EL (cell line): ENCODE measurements around the gene DPPA5.
"Not testable (repeated sequence)": the region's sequence is repeated elsewhere in the genome, so short reads cannot be mapped to it uniquely, and the experiment has no call there.

ENCODE experiments used
- DNase-seq: peaks from one replicate; pipeline ENCODE4 v3.0.0-alpha.2; 2016

The DPPA5 gene

DNA sequence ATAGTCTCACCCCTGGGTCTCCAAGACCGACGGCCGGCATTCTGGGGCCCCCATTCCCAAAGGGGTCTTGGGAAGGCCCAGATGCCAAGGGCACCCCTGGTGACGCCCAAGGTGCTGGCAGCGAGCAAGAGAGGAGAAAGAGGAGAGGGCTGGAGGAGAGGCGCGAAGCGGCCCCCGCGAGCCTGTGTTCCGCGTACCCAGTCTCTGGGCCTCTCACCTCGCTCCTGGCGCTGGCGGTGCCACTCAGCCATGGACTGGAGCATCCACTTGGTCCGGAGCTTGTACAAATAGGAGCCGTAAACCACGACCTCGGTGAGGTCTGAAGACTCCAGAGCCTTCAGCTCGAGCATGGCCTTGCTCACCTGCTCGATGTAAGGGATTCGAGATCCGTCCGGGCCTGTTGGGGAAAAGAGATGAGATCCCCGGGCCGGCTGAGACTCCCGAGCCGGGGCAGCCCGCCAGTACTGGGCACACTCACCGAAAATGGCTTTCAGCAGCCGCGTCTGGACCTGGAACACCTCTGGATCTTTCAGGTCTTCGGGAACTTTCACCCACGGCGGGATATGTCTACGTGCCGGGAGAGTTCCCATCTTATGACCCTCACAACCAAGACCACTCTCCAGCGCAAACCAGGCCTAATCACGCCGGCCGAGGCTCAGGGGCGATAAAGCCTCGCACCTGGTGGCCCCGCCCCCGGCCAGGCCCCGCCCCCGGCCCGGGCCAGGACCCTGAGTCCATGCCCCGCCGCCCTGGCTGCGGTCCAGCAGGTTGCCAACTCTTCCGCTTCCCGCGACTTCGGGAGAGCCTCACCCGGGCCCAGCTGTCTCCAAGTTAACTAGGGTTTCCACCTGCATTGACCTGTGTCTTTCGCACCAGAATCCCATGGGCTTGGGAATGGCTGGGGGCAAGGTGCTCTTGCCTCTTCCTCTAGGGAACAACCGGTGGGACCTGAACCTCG, at the start of gene DPPA5:
Gene DPPA5 (minus strand): TSS at position 641 of the 958 bp plus-strand sequence. CDS start 51 bp downstream, at position 590.
- no peak for DNase-seq

DNA sequence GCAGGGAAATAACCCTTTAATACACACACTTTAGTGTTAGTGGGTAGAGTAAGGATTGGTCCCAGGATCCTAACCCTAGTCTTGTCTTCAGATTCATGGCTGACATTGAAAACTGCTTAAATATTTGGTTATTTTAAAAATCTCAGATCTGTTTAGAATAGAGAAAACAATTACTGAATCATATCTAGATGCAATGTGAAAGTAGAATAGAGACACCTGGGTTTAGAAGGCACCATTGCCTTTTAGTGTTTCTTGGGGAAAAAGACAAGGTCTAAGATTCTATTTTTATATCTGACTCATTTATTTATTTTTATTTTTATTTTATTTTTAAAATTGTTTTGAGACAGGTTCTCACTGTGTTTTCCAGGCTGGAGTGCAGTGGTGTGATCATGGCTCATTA, 46.6 kb upstream of the DPPA5 start:
- DNase-seq, result no peak

DNA sequence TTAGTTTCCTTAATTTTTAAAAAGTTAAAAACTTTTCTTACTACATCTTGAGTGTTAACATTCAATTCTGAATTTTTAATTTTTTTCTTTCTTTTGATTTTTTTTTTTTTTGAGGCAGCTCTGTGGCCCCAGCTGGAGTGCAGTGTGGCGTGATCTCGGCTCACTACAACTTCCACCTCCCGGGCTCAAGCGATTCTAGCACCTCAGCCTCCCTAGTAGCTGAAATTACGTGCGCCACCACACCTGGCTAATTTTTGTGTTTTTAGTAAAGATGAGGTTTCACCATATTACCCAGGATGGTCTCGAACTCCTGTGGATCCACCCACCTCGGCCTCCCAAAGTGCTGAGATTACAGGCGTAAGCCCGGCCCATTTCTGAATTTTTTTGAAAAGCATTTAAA, 41.8 kb upstream of the DPPA5 start:
- DNase-seq, result no peak

- DNase-seq, result no peak
These were observed 40.7 kb upstream of the DPPA5 start, which contains the start of gene DDX43 for GRCh38 chr6:73394577-73395354. Gene DDX43, plus strand, starts transcription at chr6:73394828. Its CDS starts 78 bp downstream, at chr6:73394906.

GRCh38 chr6:73393278-73393677, 39.2 kb upstream of the DPPA5 start:
- peak; percentile 12 for DNase-seq

GRCh38 chr6:73392188-73392587, 38.1 kb upstream of the DPPA5 start:
- not testable (repeated sequence) for DNase-seq

GRCh38 chr6:73391675-73392074, 37.6 kb upstream of the DPPA5 start:
- DNase-seq, result no peak

DNA sequence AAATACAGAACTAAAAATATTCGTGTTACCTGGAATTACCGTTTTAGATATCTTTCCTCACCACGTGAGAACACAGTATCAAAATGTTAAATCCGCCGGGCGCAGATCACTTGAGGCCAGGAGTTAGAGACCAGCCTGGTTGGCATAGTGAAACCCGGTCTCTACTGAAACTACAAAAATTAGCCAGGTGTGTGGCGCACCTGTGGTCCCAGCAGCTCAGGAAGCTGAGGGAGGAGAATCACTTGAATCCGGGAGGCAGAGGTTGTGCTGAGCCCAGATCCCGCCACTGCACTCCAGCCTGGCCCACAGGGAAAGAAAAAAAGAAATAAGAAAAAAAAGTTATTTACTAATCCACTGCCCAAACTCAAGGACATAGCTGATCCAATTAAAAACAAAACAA, 35.8 kb upstream of the DPPA5 start:
- DNase-seq, result no peak

DNA sequence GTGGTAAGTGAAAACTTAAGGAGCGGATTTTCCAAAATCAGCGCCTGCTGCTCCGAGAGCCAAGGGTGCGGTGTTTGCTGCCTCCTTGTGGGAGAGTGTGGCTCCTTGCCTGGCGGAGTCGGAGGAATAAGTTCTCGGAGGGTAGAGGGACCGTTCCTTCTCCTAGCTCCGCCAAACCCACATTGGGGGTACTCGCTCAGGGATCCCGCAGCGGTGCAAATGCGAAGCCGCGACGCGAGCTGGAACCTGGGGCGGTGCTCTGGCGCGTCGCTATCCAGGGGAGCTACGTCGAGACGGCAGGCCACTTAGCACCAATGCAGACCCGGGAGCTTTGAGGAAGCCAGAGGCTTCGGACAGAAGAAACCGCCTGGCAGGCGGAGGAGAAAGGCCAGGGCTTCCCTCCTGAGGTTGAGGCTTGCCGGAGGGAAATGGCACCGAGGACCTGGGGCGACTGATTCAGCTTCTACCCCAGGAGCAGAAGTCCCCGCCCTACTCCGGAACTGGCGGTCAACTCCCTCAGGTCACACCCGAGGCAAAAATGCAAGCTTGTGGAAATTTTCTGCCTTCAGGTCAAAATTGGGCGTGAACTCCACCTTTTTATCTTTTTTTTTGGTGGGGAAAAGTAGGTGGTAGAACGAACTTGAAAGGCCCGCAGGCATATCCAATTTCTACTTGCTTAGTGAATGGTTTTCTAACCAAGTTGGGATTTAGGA, 34.9 kb upstream of the DPPA5 start:
- DNase-seq, result peak; percentile 79

DNA sequence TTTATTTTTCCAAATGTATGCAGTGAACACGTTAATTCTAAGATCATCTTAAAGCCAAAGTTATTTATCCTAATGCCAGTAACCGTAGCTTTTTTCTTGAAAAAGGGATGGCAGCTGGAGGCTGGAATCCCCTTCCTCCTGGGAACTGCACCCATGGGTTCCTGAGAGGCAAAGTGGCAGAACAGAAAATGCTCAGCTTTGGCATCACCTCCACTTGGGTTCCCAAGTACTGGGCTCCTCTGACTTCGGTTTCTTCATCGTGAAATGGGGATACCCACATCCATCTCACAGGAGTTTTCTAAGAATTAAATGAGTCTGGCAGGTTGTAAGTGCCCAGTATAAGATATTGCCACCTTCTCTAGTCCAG, 34.3 kb upstream of the DPPA5 start:
- DNase-seq, result no peak

DNA sequence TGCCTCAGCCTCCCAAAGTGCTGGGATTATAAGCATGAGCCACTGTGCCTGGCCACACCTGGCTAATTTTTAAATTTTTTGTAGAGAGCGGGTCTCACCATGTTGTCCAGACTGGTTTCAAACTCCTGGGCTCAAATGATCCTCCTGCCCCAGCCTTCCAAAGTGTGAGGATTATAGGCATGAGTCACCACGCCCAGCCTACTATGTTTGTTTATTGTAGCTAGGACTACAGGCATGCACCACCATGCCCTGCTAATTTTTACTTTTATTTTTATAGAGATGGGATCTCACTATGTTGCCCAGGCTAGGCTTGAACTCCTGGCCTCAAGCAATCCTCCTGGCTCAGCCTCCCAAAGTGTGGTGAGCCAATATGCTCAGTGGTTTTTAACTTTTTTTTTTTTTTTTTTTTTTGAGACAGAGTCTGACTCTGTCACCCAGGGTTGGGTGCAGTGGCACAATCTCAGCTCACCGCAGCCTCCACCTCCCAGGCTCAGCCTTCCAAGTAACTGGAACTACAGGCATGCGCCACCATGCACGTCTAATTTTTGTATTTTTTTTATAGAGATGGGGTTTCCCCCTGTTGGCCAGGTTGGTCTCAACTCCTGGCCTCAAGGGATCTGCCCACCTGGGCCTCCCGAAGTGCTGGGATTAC, 28.5 kb upstream of the DPPA5 start:
- DNase-seq, result peak; percentile 45

DNA sequence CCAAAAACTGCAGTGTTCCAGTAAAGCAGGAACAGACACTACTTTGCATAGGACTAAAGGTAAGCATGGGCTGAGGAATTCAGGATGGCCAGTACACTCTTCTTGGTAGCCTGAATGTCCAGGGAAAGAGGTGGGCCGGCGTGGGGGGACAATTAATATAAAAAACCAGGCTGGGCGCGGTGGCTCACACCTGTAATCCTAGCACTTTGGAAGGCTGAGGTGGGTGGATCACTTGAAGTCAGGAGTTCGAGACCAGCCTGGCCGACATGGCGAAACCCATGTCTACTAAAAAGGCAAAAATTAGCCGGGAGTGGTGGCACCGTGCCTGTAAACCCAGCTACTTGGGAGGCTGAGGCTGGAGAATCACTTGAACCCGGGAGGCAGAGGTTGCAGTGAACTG, 27.5 kb upstream of the DPPA5 start:
- DNase-seq, result not testable (repeated sequence)

- DNase-seq, result no peak
These were observed 23.1 kb upstream of the DPPA5 start for GRCh38 chr6:73377225-73377624.

- DNase-seq, result no peak
These were observed 21.1 kb upstream of the DPPA5 start for GRCh38 chr6:73375216-73375615.

DNA sequence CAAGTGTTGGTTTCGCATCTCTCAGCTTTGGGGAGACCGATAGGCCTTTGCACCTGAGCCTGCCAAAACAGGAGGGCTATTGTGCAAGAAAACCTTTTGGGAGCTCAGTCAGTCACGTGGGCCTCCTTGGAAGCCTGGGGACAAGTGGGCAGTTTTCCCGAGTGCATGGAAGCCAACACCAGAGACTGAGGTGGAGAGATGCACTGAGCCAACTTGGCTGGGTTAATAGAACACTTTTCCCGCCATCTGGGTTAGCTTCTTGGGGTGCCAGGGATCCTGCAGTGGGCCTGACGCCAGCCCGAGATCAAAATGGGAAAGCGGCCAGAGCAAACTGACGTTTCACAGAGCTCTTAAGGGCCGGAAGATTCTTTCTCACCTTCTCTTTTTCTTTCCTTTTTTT, 18.4 kb upstream of the DPPA5 start:
- DNase-seq, result no peak

- no peak for DNase-seq
These were observed 17.9 kb upstream of the DPPA5 start for GRCh38 chr6:73371984-73372383.

GRCh38 chr6:73369563-73369962, 15.5 kb upstream of the DPPA5 start, which contains the start of gene OOEP:
Gene OOEP, minus strand, starts transcription at chr6:73369897. Its CDS starts 105 bp downstream, at chr6:73369792.
- no peak for DNase-seq

DNA sequence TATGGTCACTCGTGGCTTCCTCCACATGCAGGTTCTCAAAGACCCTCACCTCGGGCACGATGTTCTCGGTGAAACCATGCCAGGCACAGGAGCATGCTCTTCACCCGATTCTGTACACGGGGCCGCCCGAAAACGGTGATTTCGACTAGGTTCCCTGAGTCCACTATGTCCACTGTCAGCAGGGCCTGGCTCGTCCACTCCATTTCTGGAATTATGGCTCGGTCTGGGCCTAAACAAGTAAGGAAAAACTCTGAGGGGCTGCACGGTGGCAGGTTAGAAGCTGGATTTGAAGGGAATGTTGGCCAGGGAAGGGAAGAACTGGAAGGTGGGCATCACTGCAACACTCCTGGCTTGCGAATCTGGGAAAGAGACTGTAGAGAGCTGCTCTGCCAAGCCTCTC, 15.1 kb upstream of the DPPA5 start:
- DNase-seq, result no peak

DNA sequence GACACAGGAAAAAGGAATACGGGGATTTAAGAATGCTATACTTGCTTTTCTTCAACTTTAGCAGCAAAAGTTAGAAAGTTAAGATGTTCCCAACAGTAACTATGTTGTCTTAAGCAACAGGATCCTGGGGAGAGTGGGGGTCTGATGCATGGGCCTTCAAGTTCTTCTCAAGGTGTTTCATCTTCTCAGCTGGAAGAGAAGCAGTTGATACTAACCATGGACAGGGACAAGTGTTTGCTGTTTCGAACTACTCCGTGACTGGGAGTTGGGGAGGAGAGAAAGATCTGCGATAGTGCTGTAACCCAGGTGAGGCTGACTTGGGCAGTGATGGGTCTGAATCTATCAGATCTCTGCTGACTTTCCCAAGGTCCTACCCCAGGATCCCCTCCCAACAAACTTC, 14.6 kb upstream of the DPPA5 start:
- DNase-seq, result no peak

DNA sequence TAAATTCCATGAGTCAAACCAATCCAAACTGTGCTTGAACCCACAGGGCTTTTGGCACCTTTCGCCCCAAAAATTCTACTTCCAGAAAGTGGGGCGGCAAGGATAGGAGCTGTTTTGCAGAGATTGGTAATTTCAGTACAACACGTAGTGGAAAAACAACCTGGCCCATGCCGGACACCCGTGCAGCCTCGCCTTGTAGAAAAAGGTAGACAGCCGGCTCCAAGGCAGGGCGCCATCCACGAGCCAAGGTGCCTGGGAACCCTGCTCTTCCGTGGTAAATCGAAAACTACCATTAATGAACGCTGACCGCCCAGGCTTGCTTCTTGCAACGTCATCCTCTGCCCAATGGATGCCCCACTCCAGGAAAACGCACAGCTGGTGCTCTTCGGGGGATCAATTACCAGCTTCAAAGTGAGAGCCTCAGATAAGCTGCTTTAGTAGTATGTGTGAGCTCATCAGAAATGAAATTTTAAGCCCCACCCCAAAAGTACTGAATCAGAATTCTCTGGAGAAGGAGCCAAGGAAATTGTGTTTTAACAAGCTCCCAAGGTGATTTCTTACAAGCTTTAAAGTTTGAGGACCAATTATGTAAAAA, 13.8 kb upstream of the DPPA5 start:
- no peak for DNase-seq

DNA sequence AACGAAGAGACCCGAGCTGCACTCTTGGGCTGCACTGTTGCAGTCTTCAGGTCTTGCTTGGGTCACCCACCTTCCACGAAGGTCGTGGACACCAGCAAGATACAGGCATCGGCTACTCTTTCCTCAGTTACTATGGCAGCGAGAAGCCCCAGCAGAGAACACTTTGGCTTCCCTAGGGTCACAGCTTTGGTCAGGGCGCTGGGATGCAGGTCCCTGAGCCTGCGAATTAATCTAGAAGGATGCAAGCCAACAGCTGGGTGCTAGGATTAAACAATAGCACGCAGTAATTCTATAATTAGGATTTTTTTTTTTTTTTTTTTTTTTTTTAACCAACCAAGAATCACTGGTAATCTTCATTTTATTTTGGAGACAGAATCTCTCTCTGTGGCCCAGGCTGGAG, 10.5 kb upstream of the DPPA5 start:
- no peak for DNase-seq

DNA sequence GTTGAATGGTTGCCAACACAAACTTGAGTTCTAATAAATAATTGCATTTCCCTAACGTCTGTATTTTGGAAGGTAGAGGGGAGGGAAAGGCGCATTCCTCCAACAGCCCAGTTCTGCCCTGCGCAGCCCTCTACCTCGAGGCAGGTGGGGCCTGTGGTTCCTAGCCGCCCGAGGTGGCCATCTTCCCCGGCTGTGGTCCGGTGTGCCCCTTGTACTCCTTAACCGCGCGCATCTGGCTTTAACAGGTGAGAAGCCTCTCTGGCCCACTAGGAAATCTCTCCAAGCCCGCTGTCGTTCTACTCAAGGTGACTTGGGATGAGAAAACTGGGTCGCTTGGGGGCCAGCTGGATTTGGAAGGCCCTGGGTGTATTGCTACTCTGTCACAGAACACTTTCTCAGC, 10.0 kb upstream of the DPPA5 start:
- no peak for DNase-seq
